ENCODE results near the gene TRAK1.
"Not testable (repeated sequence)": the region's sequence is repeated elsewhere in the genome, so short reads cannot be mapped to it uniquely, and the experiment has no call there.

Gene TRAK1, protein sequence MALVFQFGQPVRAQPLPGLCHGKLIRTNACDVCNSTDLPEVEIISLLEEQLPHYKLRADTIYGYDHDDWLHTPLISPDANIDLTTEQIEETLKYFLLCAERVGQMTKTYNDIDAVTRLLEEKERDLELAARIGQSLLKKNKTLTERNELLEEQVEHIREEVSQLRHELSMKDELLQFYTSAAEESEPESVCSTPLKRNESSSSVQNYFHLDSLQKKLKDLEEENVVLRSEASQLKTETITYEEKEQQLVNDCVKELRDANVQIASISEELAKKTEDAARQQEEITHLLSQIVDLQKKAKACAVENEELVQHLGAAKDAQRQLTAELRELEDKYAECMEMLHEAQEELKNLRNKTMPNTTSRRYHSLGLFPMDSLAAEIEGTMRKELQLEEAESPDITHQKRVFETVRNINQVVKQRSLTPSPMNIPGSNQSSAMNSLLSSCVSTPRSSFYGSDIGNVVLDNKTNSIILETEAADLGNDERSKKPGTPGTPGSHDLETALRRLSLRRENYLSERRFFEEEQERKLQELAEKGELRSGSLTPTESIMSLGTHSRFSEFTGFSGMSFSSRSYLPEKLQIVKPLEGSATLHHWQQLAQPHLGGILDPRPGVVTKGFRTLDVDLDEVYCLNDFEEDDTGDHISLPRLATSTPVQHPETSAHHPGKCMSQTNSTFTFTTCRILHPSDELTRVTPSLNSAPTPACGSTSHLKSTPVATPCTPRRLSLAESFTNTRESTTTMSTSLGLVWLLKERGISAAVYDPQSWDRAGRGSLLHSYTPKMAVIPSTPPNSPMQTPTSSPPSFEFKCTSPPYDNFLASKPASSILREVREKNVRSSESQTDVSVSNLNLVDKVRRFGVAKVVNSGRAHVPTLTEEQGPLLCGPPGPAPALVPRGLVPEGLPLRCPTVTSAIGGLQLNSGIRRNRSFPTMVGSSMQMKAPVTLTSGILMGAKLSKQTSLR

DNA sequence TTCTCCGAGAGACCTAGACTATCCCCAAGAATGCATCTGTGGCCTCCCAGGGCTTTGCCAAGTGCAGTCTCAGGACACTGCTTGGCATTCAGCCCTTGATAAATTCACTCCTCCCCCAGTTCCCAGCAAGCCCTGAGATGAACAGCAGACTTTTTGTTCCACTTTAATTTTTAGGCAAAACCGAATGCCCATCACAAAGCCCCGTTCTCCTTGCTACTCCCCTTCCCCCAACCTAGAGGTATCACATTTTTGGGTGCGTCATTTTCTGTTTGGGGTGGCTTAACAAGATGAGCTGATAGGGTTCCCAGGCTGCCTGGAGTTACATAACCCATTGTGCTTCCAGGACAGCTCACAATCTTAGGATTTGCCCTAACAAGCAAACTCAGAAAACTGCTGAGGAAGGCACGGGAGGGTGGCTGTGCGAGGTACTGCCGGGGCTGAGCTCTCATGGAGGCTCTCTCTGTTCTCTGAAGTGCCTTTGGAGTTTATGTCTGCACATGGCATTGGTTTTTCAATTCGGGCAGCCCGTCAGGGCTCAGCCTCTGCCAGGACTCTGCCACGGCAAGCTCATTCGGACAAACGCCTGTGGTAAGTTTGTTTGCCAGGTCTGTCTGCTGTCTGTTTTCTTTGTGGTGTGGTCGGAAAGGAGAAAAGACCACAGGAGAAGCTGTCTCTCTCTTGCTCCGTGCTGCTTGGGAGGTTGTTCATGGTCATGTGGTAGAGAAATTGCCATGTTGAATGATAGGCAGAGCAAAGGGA lies at the start of gene TRAK1:
TRAK1 (plus strand) TSS at position 385 of the 759 bp plus-strand sequence; CDS start at position 498, 113 bp downstream.
- DNase-seq (ENCODE audit: low read depth in 2 of 2): no peak

DNA sequence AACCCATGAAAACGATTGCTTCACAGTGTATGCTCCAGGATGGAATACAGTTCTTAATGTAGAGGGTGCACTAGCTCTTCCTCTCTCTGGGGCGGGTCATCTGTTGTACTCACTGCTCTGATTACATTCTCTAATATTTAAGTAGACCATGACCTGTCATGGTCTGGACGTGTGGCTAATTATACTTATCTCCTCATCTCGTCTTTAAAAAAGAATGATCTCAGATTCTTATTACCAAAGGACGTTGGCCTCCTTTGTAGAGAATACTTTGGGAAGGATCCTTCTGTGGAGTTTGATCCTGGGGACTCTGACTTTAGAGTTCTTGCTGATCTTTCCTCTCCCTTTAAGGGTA lies 48.4 kb upstream of the TRAK1 start:
- no peak for DNase-seq (ENCODE audit: low read depth in 2 of 2)

DNA sequence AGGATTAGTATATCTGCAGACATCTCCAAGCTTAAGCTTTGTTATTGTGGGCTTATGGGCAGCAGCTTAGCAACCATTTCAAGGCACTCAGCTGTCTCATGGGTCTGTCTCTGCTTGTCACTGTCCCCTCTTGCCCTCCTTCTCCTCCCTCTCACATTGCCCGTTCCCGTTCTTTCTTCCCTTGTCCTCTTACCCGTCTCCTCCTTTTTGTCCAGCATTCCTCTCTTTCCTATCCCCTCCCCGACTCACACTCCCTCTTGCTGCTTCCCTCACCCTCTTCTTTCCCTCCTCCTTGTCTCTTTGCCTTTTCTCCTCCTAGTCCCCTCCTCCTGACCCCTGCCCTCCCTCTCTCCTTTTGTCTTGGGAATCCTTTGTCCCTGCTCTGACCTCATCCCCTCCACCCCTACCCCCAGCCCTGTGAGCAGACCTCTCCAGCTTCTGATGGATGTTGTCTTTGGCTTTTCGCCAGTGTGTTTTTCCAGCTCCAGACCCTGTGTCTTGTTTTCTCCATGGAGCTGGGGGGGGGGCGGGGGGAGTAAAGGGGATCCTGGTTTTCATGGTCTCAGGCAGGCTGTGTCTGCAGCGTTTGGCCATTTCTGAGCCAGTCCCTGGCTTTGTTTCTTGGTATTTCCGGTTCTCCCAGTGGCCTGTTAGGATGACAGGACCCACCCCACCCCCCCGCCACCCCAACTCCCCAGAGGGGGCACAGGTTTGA lies 47.9 kb upstream of the TRAK1 start:
- DNase-seq (ENCODE audit: low read depth in 2 of 2): no peak

DNA sequence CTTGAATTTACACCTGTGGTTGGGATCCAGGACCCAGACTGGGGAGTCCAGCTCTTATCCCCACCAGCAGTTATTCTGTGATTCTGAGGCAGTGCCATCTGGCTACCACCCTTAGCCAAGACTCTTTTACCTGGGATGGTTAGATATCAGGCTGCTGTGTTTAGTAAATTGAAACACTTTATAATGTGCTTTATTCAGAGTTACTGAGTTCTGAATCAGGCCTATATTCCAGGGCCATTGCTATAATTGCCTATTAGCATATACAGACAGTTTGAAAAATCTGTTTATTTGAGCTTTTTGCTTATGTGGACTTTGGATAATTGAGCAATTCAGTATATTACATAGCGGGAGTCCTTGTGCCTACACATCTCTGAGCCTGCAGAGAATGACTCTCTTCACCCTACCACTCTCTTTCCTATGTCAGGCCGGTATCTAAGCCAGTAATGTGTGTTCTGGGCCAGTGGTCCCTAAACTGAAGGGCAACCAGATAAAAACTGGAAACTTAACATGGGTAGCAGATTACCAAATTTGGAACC lies 45.4 kb upstream of the TRAK1 start:
- DNase-seq (ENCODE audit: low read depth in 2 of 2): no peak

DNA sequence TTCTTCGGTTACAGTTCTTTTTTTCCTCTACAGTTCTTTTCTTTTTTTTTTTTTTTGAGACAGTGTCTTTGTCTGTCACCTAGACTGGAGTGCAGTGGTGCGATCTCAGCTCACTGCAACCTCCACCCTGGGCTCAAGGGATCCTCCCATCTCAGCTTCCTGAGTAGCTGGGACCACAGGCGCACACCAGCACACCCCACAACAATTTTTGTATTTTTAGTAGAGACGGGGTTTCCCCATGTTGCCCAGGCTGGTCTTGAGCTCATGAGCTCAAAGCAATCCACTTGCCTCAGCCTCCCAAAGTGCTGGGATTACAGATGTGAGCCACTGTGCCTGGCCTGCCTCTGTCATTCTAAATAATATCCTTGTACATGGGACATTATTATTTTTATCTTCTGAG lies 42.6 kb upstream of the TRAK1 start:
- DNase-seq (ENCODE audit: low read depth in 2 of 2): not testable (repeated sequence)

DNA sequence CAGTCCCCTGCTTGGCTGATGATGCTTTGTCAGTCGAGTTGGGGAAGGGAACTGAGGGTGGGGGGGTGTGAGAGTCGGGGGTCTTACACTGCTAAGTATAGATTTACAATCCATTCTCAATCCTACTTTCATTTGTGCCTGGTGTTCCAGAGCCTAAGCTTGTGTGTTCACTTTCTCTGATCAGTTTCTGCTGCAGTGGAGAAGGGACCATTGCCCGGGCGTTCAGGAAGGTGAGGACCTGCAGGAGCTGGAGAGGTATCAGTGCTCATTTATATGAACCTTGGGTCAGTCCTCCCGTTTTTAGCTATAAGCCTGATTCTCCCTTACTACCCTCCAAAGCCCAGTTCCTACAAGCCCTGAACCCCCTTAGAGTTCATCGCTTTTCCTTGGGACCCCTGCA lies 41.0 kb upstream of the TRAK1 start:
- no peak for DNase-seq (ENCODE audit: low read depth in 2 of 2)

DNA sequence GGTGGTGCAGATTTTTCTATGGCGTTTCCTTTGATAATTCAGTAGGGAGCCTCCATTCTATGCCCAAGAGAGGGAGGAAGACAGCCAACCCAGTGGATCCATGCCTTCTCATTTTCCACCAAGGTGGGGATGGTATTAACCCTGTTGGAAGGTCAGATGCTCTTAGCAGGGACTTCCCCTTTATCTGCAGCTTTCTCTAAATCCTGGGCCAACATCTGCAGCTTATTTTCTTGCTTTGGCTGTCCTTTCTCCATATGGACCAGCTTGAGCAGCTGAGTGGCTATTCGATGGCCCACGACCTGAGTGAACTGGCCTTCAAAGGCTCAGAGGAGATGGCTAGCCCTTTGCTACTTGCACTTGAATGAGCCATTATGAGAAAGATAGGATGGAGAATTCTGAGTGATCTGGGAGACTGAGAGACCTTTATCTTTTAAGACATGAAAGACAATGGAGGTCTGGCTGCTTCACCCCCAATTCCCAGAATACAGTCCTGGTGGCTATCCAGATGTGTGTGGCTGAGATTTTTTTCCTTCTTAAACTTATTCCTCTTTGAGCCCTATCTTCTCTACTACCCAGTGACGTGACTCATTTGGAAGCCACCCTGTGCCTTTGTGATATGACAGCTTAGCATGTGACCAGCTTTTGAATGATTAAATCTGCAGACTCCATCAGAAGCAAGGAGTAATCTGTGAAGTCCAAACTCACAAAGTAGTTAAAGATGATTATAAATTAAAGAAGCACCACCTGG lies 39.6 kb upstream of the TRAK1 start:
- no peak for DNase-seq (ENCODE audit: low read depth in 2 of 2)

DNA sequence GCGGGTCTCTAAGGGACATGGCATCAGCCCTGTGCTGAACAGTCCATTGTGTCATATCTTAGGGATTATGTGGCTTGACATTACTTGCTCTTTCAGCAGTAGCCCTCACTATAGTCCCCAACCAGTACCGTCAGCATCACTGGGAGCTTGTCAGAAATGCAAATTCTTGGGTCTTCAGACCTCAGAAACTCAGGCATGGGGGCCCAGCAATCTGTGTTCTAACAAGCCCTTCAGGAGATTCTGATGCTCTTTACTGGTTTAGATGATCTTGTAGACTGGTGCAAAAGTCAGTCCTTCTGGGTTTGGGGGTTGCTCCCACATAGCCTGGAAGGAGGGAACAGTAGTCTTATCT lies 39.0 kb upstream of the TRAK1 start:
- no peak for DNase-seq (ENCODE audit: low read depth in 2 of 2)

DNA sequence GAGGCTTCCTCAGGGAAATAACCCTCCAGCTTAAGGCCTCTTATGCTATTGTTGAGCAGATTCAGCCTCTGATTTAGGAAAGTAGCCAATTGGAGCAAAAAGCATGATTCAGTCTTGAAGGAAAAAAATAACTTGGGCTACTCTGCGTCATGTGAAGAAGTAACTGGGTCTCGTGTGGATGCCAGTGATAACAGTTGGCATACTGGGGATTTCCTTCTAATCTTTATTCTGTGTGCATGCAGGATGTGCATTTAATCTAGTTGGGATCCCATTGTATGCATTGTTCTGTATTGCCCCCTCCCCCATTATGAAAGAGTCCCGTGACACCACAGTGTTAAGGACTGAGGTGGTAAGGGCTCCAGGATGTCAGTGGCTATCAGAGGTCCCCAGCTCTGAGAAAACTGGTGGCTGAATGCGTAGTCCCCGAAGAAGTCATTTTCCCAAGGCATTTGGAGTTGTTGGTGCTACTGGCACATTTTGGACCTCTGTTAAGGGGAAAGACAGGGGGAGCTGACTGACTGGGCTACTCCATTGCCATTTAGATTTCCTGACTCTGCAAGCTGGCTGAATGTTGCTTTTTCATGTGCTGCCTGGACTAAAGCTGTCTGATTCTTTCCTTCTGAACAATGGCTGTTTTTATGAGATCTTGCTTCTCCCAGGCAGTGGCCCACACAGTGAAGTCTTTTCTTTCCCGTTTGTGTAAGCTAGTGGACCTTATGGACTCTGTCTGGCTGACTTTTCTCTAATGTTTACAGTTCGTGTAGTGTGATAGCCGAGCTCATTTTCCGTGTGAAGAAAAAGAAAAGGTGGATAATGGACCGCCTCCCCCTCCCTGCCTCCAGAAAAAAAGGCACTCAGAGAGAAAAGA lies 38.4 kb upstream of the TRAK1 start:
- DNase-seq (ENCODE audit: low read depth in 2 of 2): no peak

DNA sequence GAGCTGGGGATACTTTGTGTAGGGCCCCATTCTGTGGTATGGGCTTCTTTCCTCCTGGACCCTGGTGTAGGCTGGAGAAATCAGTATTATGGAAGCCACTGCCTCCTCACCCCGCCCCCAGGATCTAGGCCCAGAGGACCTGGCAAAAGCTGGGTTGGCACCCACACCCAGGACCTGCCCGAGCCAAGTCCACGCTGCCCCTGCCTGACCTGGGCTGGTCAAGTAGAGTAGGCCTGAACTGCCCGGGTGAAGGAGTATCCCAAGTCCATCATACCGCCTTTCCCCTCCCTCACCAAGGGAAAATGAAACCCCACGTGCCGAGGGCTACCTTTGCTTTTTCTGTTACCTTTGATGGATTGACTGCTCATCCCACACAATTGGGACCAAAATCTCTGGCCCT lies 37.7 kb upstream of the TRAK1 start:
- DNase-seq (ENCODE audit: low read depth in 2 of 2): no peak

DNA sequence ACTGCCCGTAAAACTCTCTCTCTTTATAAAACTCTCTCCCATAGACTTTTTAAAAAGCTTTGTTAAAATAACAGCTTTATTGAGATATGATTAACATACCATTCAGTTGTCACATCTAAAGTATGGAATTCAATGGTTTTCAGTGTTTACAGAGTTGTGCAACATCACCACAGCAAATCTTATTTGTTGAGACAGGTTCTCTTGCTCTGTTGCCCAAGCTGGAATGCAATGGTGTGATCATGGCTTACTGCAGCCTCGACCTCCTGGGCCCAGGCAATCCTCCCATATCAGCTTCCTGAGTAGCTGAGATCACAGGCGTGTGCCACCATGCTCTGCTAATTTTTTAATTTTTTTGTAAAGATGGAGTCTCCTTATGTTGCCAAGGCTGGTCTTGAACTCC lies 35.9 kb upstream of the TRAK1 start:
- peak in 1 of 2 experiments; percentile 49 for DNase-seq (ENCODE audit: low read depth in 2 of 2)

DNA sequence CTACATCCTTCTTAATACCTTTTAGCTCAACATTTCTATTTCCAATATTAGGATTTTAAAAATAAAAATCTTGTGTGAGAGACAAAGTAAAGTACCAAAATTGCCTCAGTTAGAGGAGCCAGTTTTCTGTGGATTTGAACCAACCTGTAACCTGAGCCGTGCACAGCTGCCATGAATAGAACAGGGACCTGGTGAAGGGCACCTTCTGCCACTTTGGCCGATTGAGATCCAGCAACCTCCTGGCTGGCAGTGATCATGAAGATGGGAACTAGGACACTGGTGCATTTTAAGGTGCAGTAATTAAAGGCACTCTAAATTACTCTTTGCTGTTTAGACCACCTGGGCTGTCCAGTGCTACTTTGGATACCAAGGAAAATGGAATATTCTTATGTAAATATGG lies 34.3 kb upstream of the TRAK1 start:
- DNase-seq (ENCODE audit: low read depth in 2 of 2): no peak

DNA sequence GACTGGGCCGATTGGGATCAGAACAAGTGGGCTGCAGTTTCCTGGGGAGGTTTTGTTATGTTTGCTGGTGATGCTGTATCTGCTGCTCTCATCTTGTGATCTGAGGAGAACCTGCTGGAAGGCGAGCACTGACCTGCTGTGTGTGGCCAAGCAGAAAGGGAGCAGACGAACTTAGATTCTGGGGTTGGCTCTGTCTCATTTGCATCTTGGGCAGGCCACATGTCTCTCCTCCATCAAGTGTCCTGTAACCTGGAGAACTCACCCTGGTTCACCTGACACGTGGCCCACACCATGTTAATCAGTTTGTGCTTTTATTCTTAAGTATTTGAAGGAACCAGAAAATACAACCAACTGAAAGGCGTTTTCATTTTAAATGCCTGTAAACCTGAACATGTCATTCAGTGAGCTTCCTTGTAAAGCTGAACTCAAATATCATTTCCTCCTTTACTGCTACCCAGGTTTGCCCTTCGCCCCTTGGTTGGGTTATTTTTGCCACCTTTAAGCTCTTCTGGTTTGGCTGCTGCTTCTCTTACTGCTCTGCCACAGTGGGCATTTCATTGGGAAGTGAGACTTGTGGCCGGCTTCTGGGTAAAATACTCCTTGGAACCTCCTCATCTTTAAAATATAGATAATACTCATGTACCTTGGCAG lies 33.5 kb upstream of the TRAK1 start:
- no peak for DNase-seq (ENCODE audit: low read depth in 2 of 2)

DNA sequence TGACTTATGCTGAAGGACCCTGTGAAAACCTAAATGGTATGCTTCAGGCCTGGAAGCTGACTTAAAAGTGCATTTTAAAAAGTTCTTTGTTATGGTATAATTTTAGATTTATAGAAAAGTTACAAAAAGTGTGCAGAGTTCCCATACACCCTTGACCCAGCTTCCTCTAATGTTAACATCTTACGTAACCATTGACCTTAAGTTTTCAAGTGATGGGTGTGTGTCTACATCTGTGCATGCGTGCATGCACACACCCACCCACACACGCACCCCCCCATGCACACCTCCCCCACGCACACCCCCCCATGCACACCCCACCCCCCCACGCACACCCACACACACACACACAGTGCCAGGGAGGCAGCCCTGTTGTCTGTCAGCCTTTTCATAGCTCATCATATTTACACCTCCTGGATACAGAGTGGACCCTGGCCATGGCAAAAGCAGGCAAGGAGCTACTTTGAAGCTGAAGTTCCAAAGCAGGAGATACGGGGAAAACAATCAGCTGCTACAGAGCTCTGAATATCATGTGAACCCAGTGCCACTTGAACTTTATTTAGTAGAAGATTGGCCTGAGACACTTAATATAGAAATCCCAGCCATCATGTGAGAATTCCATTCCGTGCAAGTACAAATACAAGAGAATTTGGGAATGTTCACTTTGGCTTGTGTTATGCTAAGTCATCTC lies 30.0 kb upstream of the TRAK1 start:
- no peak for DNase-seq (ENCODE audit: low read depth in 2 of 2)

DNA sequence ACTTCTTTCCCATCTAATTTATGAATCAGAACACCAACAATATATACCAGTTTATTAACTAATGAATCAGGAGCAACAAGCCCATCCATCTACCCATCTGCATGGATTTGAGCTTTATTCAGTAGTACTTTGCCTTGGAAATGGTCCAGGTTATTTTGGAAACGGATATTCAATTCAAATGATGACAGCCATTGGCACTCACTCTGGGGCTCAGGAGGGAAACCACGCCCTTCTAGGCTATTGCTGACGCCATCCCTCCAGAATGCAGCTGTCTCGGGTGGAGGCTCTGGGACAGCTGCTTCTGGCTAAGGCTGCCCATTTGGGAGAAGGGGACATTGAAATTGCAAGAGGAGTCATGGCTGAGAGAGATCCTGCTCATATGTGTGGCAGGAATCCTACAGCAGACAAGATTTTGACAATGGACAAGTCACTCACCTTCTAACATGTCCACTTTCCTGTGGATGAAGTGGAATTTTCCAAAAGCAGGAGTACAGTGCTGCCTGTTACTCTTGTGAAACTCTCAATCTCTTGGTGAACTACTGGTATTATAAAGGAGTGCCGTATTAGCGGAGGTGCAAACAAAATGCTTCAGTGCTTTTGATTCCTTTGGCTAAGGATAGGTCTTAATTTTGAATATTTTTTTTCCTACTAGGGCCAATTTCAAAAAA lies 29.3 kb upstream of the TRAK1 start:
- peak; percentile 86 to 90 for DNase-seq (ENCODE audit: low read depth in 2 of 2)

DNA sequence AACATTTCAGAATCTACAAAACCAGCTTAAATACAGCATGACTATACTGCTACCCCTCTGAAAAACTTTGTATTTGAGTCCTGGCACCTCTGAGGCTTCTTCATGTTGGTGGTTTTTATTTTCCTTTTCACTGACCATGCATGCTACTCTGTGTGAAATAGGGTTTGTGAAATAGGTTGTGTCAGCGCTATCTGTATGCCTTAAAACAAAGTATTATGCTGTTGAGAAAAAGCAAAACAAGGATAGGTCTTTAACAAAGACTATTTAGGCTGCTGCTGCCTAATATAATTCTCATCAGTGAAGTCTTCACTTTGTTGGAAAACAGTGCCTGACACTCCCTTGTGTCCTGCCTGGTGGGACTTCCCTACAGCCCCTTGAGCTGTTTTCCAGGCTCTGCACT lies 28.7 kb upstream of the TRAK1 start:
- DNase-seq (ENCODE audit: low read depth in 2 of 2): no peak

DNA sequence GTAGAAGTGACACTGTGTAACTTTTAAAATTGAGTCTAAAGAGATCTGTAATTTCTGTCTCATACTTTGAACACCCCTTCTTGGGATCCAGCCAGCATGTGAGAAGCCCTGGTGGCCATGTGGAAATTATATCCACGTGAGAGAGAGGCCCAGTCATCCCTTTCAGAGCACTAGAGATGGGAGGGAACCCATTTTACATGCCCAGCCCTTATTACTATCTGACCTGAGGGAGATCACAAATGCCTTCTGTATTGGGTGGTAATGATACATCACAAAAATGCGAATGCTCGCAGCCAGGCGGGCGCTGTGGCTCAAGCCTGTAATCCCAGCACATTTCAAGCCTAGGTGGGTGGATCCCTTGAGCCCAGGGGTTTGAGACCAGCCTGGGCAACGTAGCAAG lies 27.3 kb upstream of the TRAK1 start:
- DNase-seq (ENCODE audit: low read depth in 2 of 2): peak; percentile 72

Data from fibroblast of skin of left biceps (primary cell).